Activated CD4-positive, alpha-beta T cell treated with anti-CD3 and anti-CD28 coated beads, Interleukin-2, amount 10 ng/mL, durations not matched to agents 24 days and 14 days (primary cell): ENCODE results near the gene CARD11. TPM values are rescaled to one million over a fixed set of nuclear protein-coding genes. Genes with fewer than 3 reads are reported as not detected.

Experiments
- DNase-seq: peaks from one replicate; pipeline ENCODE4 v3.0.0; 2022
- H3K27ac Mint-ChIP-seq: one replicate; pipeline ENCODE4 v1.8.0; 2022; ENCODE audit warnings: mild to moderate bottlenecking, mixed read lengths
- H3K27me3 Mint-ChIP-seq: one replicate; pipeline ENCODE4 v1.8.0; 2022; ENCODE audit warnings: mixed read lengths
- H3K36me3 Mint-ChIP-seq: one replicate; pipeline ENCODE4 v1.8.0; 2022; ENCODE audit warnings: low read depth, mild to moderate bottlenecking, mixed read lengths
- H3K4me1 Mint-ChIP-seq: one replicate; pipeline ENCODE4 v1.8.0; 2021; ENCODE audit warnings: mixed read lengths
- H3K4me3 Mint-ChIP-seq: one replicate; pipeline ENCODE4 v1.8.0; 2022; ENCODE audit warnings: mild to moderate bottlenecking, moderate library complexity, mixed read lengths
- H3K9me3 Mint-ChIP-seq: one replicate; pipeline ENCODE4 v1.8.0; 2021; ENCODE audit warnings: mixed read lengths
- intact Hi-C: fragments of 100-400 bp; cut with micrococcal nuclease; formaldehyde crosslinking; loops from one replicate; pipeline ENCODE4 v1.15.1; 2023
- total RNA-seq: library from RNA; stranded (reverse); gene quantifications from 2 replicates; pipeline ENCODE4 v1.2.3, GENCODE V29; 2022

The CARD11 gene
- total RNA-seq, 1 donor from 2014 or later, result 96.2 TPM

GRCh38 chr7:2928613-2929311 lies 114.9 kb downstream of the CARD11 start:
- peaks cover 1% of the 10 kb centered on the region for H3K4me1 Mint-ChIP-seq
- H3K27ac Mint-ChIP-seq, result no peak overlapping the region
- DNase-seq, result no peak
- no peak overlapping the region for H3K4me3 Mint-ChIP-seq
- intact Hi-C loops, result no loop called here
- peaks cover 54% of the 10 kb centered on the region for H3K36me3 Mint-ChIP-seq
- no peaks in the 10 kb centered on the region for H3K9me3 Mint-ChIP-seq
- H3K27me3 Mint-ChIP-seq, result no peaks in the 10 kb centered on the region

- peaks cover 49% of the 10 kb centered on the region for H3K36me3 Mint-ChIP-seq
- intact Hi-C loops, result no loop called here
- no peak overlapping the region for H3K27ac Mint-ChIP-seq
- H3K27me3 Mint-ChIP-seq, result no peaks in the 10 kb centered on the region
- no peak overlapping the region for H3K4me3 Mint-ChIP-seq
- H3K9me3 Mint-ChIP-seq, result no peaks in the 10 kb centered on the region
- no peak for DNase-seq
- H3K4me1 Mint-ChIP-seq, result no peaks in the 10 kb centered on the region
These were observed 115.4 kb downstream of the CARD11 start for GRCh38 chr7:2928256-2928612.

DNA sequence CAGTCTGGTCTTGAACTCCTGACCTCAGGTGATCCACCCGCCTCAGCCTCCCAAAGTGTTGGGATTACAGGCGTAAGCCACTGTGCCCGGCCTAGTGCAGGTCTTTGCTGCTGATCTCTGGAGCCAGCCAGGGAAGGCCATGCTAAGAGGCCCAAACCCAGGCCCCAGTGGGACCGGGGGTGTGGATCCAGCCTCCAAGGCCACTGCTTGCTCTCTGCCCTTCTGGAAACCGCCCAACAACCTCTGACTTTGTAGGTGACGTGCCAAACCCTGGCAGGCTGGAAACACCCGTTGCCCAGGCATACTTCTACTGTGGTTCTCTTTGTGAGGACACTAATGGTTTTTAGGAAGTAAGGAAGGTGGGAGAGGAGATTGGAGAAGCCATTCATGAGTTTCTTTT lies 116.1 kb downstream of the CARD11 start:
- Mint-ChIP-seq H3K4me3 (no peak overlapping the region), H3K9me3 (no peaks in the 10 kb centered on the region), H3K4me1 (no peaks in the 10 kb centered on the region), H3K27me3 (no peaks in the 10 kb centered on the region), H3K36me3 (peaks cover 46% of the 10 kb centered on the region), H3K27ac (no peak overlapping the region)
- intact Hi-C loops, result no loop called here
- no peak for DNase-seq

DNA sequence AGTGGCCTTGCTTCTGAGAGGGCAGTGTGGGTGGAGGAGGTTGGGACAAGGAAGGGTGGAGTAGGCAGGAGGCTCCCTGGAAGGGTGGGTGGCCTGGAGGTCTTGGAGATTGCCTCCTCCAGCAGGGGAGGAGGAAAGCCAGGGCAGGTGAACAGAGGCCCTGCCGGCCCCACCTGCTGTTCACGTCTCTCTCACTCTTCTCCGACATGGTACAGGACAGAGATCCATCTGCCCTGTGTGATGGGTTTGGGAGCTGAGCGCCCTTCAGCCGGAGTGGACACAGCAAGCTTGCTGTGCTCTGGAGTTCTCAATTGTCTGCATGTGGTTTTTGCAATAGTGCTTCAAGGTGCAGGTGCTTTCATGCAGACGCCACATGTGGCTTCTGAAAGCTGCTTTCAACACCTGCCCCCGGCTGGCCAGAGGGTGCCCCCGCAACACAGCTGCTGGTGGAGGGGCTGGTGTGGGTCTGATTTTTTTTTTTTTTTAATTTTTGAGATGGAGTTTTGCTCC lies 116.7 kb downstream of the CARD11 start:
- Mint-ChIP-seq H3K27ac (no peak overlapping the region), H3K36me3 (peaks cover 40% of the 10 kb centered on the region)
- intact Hi-C loops, result no loop called here

DNA sequence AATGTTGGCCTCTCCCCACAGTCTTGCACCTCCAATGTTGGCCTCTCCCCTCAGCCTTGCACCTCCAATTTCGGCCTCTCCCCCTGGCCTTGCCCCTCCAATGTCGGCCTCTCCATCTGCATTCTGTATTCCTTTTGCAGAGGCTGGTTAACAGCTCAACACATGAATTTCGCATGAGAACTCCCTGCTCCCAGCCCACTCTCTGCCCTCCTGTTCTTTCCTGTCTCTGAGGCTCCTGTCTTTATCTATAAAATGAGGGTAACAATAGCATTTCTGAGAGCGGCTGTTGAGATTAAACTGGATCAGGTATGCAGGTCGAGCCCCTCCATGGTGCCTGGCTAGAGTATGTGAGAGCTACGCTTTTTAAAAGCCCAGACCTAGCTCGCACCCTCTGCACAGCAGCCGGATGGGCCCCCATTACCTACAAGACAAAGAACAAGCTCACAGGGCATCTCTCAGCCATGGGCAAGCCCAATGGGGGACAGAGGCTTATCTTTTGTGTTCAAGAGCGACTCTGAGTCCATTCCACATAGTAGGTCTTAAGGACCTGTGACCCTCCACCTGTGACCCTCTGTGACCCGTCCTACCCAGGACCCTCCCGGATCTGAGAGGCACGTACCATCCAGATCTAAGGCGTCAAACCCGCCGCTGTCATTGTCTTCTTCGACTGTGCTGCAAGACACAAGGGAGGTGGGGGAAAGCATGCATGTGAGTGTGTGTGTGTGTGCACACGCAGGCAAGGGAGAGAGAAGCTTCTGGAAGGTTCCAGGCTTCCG lies 117.4 kb downstream of the CARD11 start:
- DNase-seq, result no peak
- Mint-ChIP-seq H3K9me3 (no peaks in the 10 kb centered on the region), H3K4me3 (no peak overlapping the region), H3K27me3 (no peaks in the 10 kb centered on the region), H3K36me3 (peaks cover 40% of the 10 kb centered on the region), H3K4me1 (no peaks in the 10 kb centered on the region), H3K27ac (no peak overlapping the region)
- intact Hi-C loops, result no loop called here

More for the DNA sequence above, 116.7 kb downstream of the CARD11 start:
- DNase-seq, result no peak
- Mint-ChIP-seq H3K9me3 (no peaks in the 10 kb centered on the region), H3K4me3 (no peak overlapping the region), H3K4me1 (no peaks in the 10 kb centered on the region), H3K27me3 (no peaks in the 10 kb centered on the region)

DNA sequence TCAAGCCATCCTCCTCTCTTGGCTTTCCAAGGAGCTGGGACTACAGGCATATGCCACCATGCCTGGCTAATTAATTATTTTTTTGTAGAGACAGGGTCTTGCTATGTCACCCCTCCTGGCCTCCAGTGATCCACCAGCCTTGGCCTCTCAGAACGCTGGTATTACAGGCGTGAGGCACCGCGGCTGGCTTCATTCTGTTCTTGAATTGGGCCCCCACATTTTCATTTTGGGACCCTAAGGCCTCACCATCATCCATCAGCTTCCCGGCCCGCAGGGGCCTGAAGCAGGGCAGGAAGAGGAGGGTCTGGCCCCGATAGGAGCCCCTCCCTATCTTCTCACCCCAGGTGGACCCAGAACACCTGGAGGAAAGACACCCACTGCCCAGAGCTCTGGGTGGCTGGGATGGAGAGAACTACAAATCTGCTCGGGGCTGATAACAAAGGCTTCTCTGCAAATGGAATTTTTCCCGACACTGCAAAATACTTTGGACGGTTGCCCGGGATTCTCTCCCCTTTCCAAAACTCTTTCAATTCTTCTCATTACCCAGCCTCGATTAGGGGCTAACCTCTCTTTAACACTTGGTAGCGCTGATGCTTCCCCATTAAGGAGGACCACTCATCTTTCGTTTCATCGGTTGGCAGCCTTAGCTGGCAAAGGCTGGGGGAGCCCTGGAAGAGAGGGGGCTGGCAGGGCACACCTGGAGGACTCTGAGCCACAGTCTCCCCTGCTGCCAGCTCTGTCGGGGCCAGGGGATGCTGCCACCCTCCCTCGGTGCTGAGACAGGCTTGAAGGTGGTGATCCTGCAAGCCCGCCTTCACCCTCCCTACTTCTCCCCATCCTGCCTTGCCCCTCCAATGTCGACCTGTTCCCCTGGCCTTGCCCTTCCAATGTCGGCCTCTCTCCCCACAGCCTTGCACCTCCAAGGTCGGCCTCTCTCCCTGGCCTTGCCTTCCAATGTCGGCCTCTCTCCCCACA lies 118.5 kb downstream of the CARD11 start:
- Mint-ChIP-seq H3K9me3 (no peaks in the 10 kb centered on the region), H3K36me3 (peaks cover 45% of the 10 kb centered on the region), H3K4me3 (no peak overlapping the region), H3K27me3 (no peaks in the 10 kb centered on the region), H3K4me1 (no peaks in the 10 kb centered on the region), H3K27ac (no peak overlapping the region)
- intact Hi-C loops, result no loop called here
- DNase-seq, result no peak

GRCh38 chr7:2923886-2924574 lies 119.6 kb downstream of the CARD11 start:
- Mint-ChIP-seq H3K27ac (no peak overlapping the region), H3K9me3 (no peaks in the 10 kb centered on the region), H3K4me3 (no peak overlapping the region), H3K36me3 (peaks cover 48% of the 10 kb centered on the region), H3K4me1 (no peaks in the 10 kb centered on the region), H3K27me3 (no peaks in the 10 kb centered on the region)
- intact Hi-C loops, result no loop called here
- DNase-seq, result no peak

GRCh38 chr7:2923291-2923781 lies 120.3 kb downstream of the CARD11 start:
- H3K4me3 Mint-ChIP-seq, result no peak overlapping the region
- H3K36me3 Mint-ChIP-seq, result peaks cover 51% of the 10 kb centered on the region
- no peak overlapping the region for H3K27ac Mint-ChIP-seq
- no peaks in the 10 kb centered on the region for H3K9me3 Mint-ChIP-seq
- H3K4me1 Mint-ChIP-seq, result peaks cover 2% of the 10 kb centered on the region
- H3K27me3 Mint-ChIP-seq, result no peaks in the 10 kb centered on the region
- intact Hi-C loops, result no loop called here
- no peak for DNase-seq

GRCh38 chr7:2922866-2923265 lies 120.8 kb downstream of the CARD11 start:
- H3K27ac Mint-ChIP-seq, result no peak overlapping the region
- DNase-seq, result no peak
- peaks cover 2% of the 10 kb centered on the region for H3K4me1 Mint-ChIP-seq
- no peaks in the 10 kb centered on the region for H3K27me3 Mint-ChIP-seq
- no peaks in the 10 kb centered on the region for H3K9me3 Mint-ChIP-seq
- intact Hi-C loops, result no loop called here
- peaks cover 54% of the 10 kb centered on the region for H3K36me3 Mint-ChIP-seq
- H3K4me3 Mint-ChIP-seq, result no peak overlapping the region

- no peaks in the 10 kb centered on the region for H3K27me3 Mint-ChIP-seq
- peaks cover 51% of the 10 kb centered on the region for H3K36me3 Mint-ChIP-seq
- intact Hi-C loops, result no loop called here
- H3K4me3 Mint-ChIP-seq, result no peak overlapping the region
- H3K9me3 Mint-ChIP-seq, result no peaks in the 10 kb centered on the region
- no peak for DNase-seq
- no peak overlapping the region for H3K27ac Mint-ChIP-seq
- peaks cover 2% of the 10 kb centered on the region for H3K4me1 Mint-ChIP-seq
These were observed 121.3 kb downstream of the CARD11 start for GRCh38 chr7:2922348-2922691.

DNA sequence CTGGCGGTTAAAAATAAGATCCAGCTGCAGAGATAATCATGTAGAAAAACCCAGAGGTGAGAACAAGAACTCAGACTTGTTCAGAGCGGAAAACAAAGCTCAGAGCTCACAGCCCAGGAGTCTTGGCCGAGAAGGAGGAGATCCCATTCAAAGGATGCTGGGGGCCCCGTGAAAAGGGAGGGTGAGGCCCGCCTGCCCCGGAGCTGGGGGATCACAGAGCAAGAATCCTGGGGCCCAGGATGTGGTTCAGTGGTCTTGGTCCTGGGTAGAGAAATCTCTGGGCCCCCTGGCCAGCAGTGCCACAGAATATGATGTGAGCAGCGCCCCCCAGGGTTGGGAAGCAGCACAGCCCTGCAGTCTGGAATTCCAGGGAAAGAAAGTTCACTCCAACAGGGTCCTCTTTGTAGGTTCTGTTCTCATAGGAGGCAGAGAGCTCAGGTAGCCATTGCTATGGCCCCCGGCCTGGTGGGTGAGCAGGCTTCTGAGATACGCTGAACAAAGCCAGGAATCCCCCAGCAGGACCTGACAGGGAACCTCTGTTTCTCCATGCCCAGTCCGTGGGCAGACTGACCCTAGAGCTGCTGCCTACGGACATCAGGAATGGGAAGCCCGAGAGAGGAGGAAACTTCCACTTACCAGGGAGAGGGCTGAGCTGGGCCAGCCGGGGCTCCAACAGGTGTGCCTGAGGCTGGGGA lies 121.9 kb downstream of the CARD11 start:
- H3K27ac Mint-ChIP-seq, result no peak overlapping the region
- no peaks in the 10 kb centered on the region for H3K27me3 Mint-ChIP-seq
- intact Hi-C loops, result no loop called here
- DNase-seq, result no peak
- no peak overlapping the region for H3K4me3 Mint-ChIP-seq
- peaks cover 2% of the 10 kb centered on the region for H3K4me1 Mint-ChIP-seq
- no peaks in the 10 kb centered on the region for H3K9me3 Mint-ChIP-seq
- H3K36me3 Mint-ChIP-seq, result peaks cover 52% of the 10 kb centered on the region

DNA sequence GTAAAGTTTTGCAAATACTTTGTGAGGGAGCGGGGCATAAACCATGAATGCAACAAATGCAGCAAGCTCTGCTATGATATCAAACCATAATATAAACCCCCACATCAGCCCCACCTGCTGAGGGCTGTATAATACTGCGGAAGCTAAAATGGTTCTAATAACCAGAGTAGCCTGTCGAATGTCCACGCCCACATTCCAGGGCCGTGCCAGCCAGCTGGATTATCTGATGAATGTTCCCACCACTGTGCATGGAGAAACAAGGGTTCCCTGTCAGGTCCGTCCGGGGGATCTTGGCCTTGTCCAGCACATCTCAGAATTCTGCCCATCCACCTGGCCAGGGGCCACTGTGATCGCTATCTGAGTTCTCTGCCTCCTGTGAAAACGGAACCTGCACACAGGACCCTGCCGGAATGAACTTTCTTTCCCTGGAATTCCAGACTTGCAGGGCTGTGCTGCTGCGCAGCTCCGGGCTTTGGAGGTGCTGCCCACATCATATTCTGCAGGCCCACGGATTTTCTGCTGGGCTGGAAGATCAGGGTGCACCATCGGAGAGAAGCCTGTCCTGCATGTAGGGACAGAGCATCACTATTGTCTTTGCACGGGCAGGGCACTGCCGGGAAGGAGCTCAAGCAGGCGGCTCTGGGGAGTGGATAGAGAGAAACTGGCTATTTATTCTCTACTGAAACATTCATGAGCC lies 122.6 kb downstream of the CARD11 start:
- Mint-ChIP-seq H3K4me1 (peaks cover 2% of the 10 kb centered on the region), H3K36me3 (peaks cover 53% of the 10 kb centered on the region), H3K27ac (no peak overlapping the region), H3K4me3 (no peak overlapping the region), H3K27me3 (no peaks in the 10 kb centered on the region), H3K9me3 (no peaks in the 10 kb centered on the region)
- intact Hi-C loops, result no loop called here
- DNase-seq, result no peak
